Parathyroid adenoma (tissue), 2 donors: Measurements from ENCODE around the gene WEE2.
"Not testable (repeated sequence)": the region's sequence is repeated elsewhere in the genome, so short reads cannot be mapped to it uniquely, and the experiment has no call there.

Experiments used
- H2AFZ ChIP-seq: fragments of 300-600 bp; sonication (generic); one replicate; pipeline ENCODE4 v1.7.0; 2017; ENCODE audit warnings: antibody characterized with exemption, mild to moderate bottlenecking
- H3K27ac ChIP-seq: fragments of 300-600 bp; sonication (generic); one replicate; pipeline ENCODE4 v1.7.0; 2017
- H3K27me3 ChIP-seq: fragments of 300-600 bp; sonication (generic); one replicate; pipeline ENCODE4 v1.7.0; 2017; ENCODE audit warnings: low read length; ENCODE audit not compliant: control insufficient read depth, insufficient read depth
- H3K36me3 ChIP-seq: fragments of 300-600 bp; sonication (generic); one replicate; pipeline ENCODE4 v1.7.0; 2017; ENCODE audit warnings: low read length; ENCODE audit not compliant: control insufficient read depth, insufficient read depth
- H3K4me1 ChIP-seq: fragments of 300-600 bp; sonication (generic); one replicate; pipeline ENCODE4 v1.7.0; 2017; ENCODE audit warnings: control low read depth
- H3K4me2 ChIP-seq: fragments of 300-600 bp; sonication (generic); one replicate; pipeline ENCODE4 v1.7.0; 2017; ENCODE audit warnings: low read length
- H3K4me3 ChIP-seq: fragments of 300-600 bp; sonication (generic); one replicate; pipeline ENCODE4 v1.7.0; 2017; ENCODE audit warnings: low read depth, low read length
- H3K79me2 ChIP-seq: fragments of 300-600 bp; sonication (generic); one replicate; pipeline ENCODE4 v1.7.0; 2017; ENCODE audit warnings: control low read depth
- H3K9ac ChIP-seq: fragments of 300-600 bp; sonication (generic); one replicate; pipeline ENCODE4 v1.7.0; 2017; ENCODE audit warnings: mild to moderate bottlenecking
- H3K9me3 ChIP-seq: fragments of 300-600 bp; sonication (generic); one replicate; pipeline ENCODE4 v1.7.0; 2017; ENCODE audit warnings: low read length; ENCODE audit not compliant: control insufficient read depth
- CTCF ChIP-seq: fragments of 300-600 bp; sonication (generic); IDR thresholded peaks from one replicate; pipeline ENCODE4 v1.7.0; 2017; ENCODE audit warnings: antibody characterized with exemption, mild to moderate bottlenecking
- donor health status: primary hyperparathyroidism.

WEE2 gene

GRCh38 chr7:141739250-141739649, 31.1 kb downstream of the WEE2 start:
- no peaks in the 10 kb centered on the region for H3K36me3 ChIP-seq

GRCh38 chr7:141742229-141742628, 34.1 kb downstream of the WEE2 start:
- no peak for TF ChIP-seq CTCF
- Histone ChIP-seq H3K36me3 (no peaks in the 10 kb centered on the region), H3K27ac (no peak overlapping the region), H3K9ac (no peak overlapping the region), H3K4me3 (no peak overlapping the region), H3K79me2 (peaks cover 5% of the 10 kb centered on the region), H3K27me3 (no peaks in the 10 kb centered on the region), H3K9me3 (no peaks in the 10 kb centered on the region), H3K4me1 (no peaks in the 10 kb centered on the region), H3K4me2 (no peak overlapping the region), H2AFZ (no peak overlapping the region)

More at GRCh38 chr7:141739250-141739649, 31.1 kb downstream of the WEE2 start:
- no peak overlapping the region for H2AFZ ChIP-seq
- H3K4me1 ChIP-seq, result no peaks in the 10 kb centered on the region
- peaks cover 5% of the 10 kb centered on the region for H3K79me2 ChIP-seq
- no peaks in the 10 kb centered on the region for H3K9me3 ChIP-seq
- no peak for TF ChIP-seq CTCF
- H3K27me3 ChIP-seq, result no peaks in the 10 kb centered on the region
- no peak overlapping the region for H3K9ac ChIP-seq
- peak overlapping the region; percentile 86 for H3K4me3 ChIP-seq
- peak overlapping the region; percentile 74 for H3K4me2 ChIP-seq
- H3K27ac ChIP-seq, result no peak overlapping the region

- Histone ChIP-seq H3K36me3 (no peaks in the 10 kb centered on the region), H3K27me3 (no peaks in the 10 kb centered on the region), H2AFZ (no peak overlapping the region), H3K27ac (no peak overlapping the region), H3K4me1 (no peaks in the 10 kb centered on the region), H3K4me2 (no peak overlapping the region), H3K4me3 (no peak overlapping the region), H3K79me2 (no peaks in the 10 kb centered on the region), H3K9ac (no peak overlapping the region), H3K9me3 (no peaks in the 10 kb centered on the region)
- no peak for TF ChIP-seq CTCF
Measured at GRCh38 chr7:141744131-141744530, 36.0 kb downstream of the WEE2 start.

GRCh38 chr7:141748396-141748795, 40.2 kb downstream of the WEE2 start:
- no peaks in the 10 kb centered on the region for H3K27me3 ChIP-seq
- H3K9ac ChIP-seq, result no peak overlapping the region
- no peaks in the 10 kb centered on the region for H3K79me2 ChIP-seq
- H3K36me3 ChIP-seq, result peaks cover 2% of the 10 kb centered on the region
- TF ChIP-seq CTCF, result no peak
- no peak overlapping the region for H3K27ac ChIP-seq
- H2AFZ ChIP-seq, result no peak overlapping the region
- H3K4me3 ChIP-seq, result no peak overlapping the region
- H3K9me3 ChIP-seq, result no peaks in the 10 kb centered on the region
- H3K4me2 ChIP-seq, result no peak overlapping the region
- H3K4me1 ChIP-seq, result no peaks in the 10 kb centered on the region

- H3K4me3 ChIP-seq, H3K36me3 ChIP-seq, H3K9ac ChIP-seq, H2AFZ ChIP-seq, H3K4me1 ChIP-seq, H3K4me2 ChIP-seq, H3K79me2 ChIP-seq, H3K27ac ChIP-seq, H3K27me3 ChIP-seq, H3K9me3 ChIP-seq: not testable (repeated sequence)
Measured at GRCh38 chr7:141751904-141752303, 43.8 kb downstream of the WEE2 start.
